Naive thymus-derived CD4-positive, alpha-beta T cell (primary cell): ENCODE measurements around the gene MLLT1. TPM values are rescaled to one million over a fixed set of nuclear protein-coding genes. Genes with fewer than 3 reads are reported as not detected.
A peak's percentile ranks its signal among the peaks of the same experiment; 100 is the strongest.

Source experiments
- ATAC-seq: fragments of 150-1000 bp; cut with Tn5 transposase; 2 replicates; pipeline ENCODE4 v1.10.0; 2021; ENCODE audit warnings: mild to moderate bottlenecking, moderate library complexity
- CTCF ChIA-PET: fragments of 350-600 bp; sonication (Branson Sonifier 250); formaldehyde crosslinking; loops from one replicate; lab custom pipeline; 2021; ENCODE audit warnings: antibody characterized with exemption; lab: Charles Lee
- POLR2A ChIA-PET: fragments of 350-600 bp; sonication (Branson Sonifier 250); formaldehyde crosslinking; loops from one replicate; lab custom pipeline; 2021; ENCODE audit warnings: antibody characterized with exemption, inconsistent platforms; lab: Charles Lee
- DNase-seq, 9 donors: peaks; one replicate each; pipeline versions ENCODE4 v3.0.0 to v3.0.0-alpha.2; 2020 to 2022; ENCODE audit warnings: mixed read lengths in 1 of 9
- H3K27ac ChIP-seq: one replicate; pipeline ENCODE4 v1.7.0; 2013; ENCODE audit warnings: mild to moderate bottlenecking, low read depth, low read length, moderate library complexity
- H3K27me3 ChIP-seq, 2 donors: one replicate each; pipeline ENCODE4 v1.7.0; 2013; ENCODE audit warnings: low read length in 2 of 2, mild to moderate bottlenecking in 2 of 2, moderate library complexity in 2 of 2; ENCODE audit not compliant: control insufficient read depth in 2 of 2, insufficient read depth in 2 of 2
- H3K36me3 ChIP-seq, 3 experiments: 1 replicate in 2 of 3; 2 replicates in 1 of 3; pipeline ENCODE4 v1.7.0; 2013; ENCODE audit warnings: low read length in 3 of 3, mild to moderate bottlenecking in 3 of 3, moderate library complexity in 1 of 3; ENCODE audit not compliant: insufficient read depth in 3 of 3, control insufficient read depth in 2 of 3
- H3K4me1 ChIP-seq, 2 donors: one replicate each; pipeline ENCODE4 v1.7.0; 2013; ENCODE audit warnings: low read length in 2 of 2, mild to moderate bottlenecking in 2 of 2, moderate library complexity in 1 of 2; ENCODE audit not compliant: control insufficient read depth in 2 of 2, insufficient read depth in 2 of 2
- H3K4me3 ChIP-seq: 2 replicates; pipeline ENCODE4 v1.7.0; 2013; ENCODE audit warnings: mild to moderate bottlenecking, low read length
- H3K9me3 ChIP-seq, 3 experiments: 1 replicate in 2 of 3; 2 replicates in 1 of 3; pipeline ENCODE4 v1.7.0; 2013; ENCODE audit warnings: low read length in 3 of 3; ENCODE audit not compliant: control insufficient read depth in 2 of 3
- H3K27ac Mint-ChIP-seq, 9 donors: one replicate each; pipeline ENCODE4 v1.8.0; 2020 to 2022; ENCODE audit warnings: mixed read lengths in 9 of 9, mild to moderate bottlenecking in 8 of 9, moderate library complexity in 5 of 9, inconsistent platforms in 2 of 9
- H3K27me3 Mint-ChIP-seq, 5 donors: one replicate each; pipeline ENCODE4 v1.8.0; 2021 to 2022; ENCODE audit warnings: mixed read lengths in 5 of 5, mild to moderate bottlenecking in 1 of 5
- H3K36me3 Mint-ChIP-seq, 5 donors: one replicate each; pipeline ENCODE4 v1.8.0; 2020 to 2022; ENCODE audit warnings: mixed read lengths in 5 of 5, mild to moderate bottlenecking in 3 of 5, inconsistent platforms in 1 of 5
- H3K4me1 Mint-ChIP-seq, 7 donors: one replicate each; pipeline ENCODE4 v1.8.0; 2020 to 2022; ENCODE audit warnings: mixed read lengths in 7 of 7, mild to moderate bottlenecking in 3 of 7, inconsistent platforms in 1 of 7
- H3K4me3 Mint-ChIP-seq, 10 donors: one replicate each; pipeline ENCODE4 v1.8.0; 2020 to 2022; ENCODE audit warnings: mild to moderate bottlenecking in 10 of 10, mixed read lengths in 10 of 10, moderate library complexity in 6 of 10, inconsistent platforms in 2 of 10
- H3K9me3 Mint-ChIP-seq, 11 donors: one replicate each; pipeline ENCODE4 v1.8.0; 2020 to 2022; ENCODE audit warnings: mixed read lengths in 11 of 11, mild to moderate bottlenecking in 4 of 11, inconsistent platforms in 1 of 11, moderate library complexity in 1 of 11
- intact Hi-C, 2 donors: fragments of 100-400 bp; cut with micrococcal nuclease; formaldehyde crosslinking; loops; one replicate each; pipeline ENCODE4 v1.15.1; 2023
- polyA plus RNA-seq, 2 donors: library from polyadenylated mRNA; unstranded; fragments of 300-500 nt; fragmentation: Illumina TruSeq; gene quantifications; one replicate each; pipeline ENCODE4 v1.2.3, GENCODE V29; 2021
- total RNA-seq, 6 experiments: library from RNA in 5 of 6; stranded (reverse) in 5 of 6; gene quantifications; 1 replicate in 5 of 6; 2 replicates in 1 of 6; pipeline ENCODE4 v1.2.3 and lab custom pipeline; 2021 to 2026

The MLLT1 gene
- total and polyA plus RNA-seq, 7 experiments from 2014 or later: 0.57 to 47.5 (median 37.5) TPM

GRCh38 chr19:6220385-6221191 is 59.2 kb downstream of the MLLT1 start:
- no peak for DNase-seq
- peaks cover 0 to 4% (median 0%) of the 10 kb centered on the region in 7 donors for H3K4me1 Mint-ChIP-seq
- H3K4me3 Mint-ChIP-seq: no peak overlapping the region
- no peak overlapping the region for H3K27ac Mint-ChIP-seq
- POLR2A ChIA-PET: no interaction called here
- Histone ChIP-seq H3K4me3 (no peak overlapping the region), H3K36me3 (peaks cover 0 to 71% (median 0%) of the 10 kb centered on the region in 3 experiments), H3K27me3 (no peaks in the 10 kb centered on the region), H3K27ac (no peak overlapping the region), H3K4me1 (no peaks in the 10 kb centered on the region), H3K9me3 (no peaks in the 10 kb centered on the region)
- ATAC-seq: no peak
- H3K9me3 Mint-ChIP-seq: peaks cover 0 to 2% (median 0%) of the 10 kb centered on the region in 11 donors
- H3K27me3 Mint-ChIP-seq: no peaks in the 10 kb centered on the region
- H3K36me3 Mint-ChIP-seq: no peaks in the 10 kb centered on the region
- CTCF ChIA-PET: no interaction called here
- intact Hi-C loops: no loop called here

GRCh38 chr19:6219586-6220290 is 60.0 kb downstream of the MLLT1 start:
- Mint-ChIP-seq H3K27me3 (no peaks in the 10 kb centered on the region), H3K4me1 (peaks cover 0 to 4% (median 0%) of the 10 kb centered on the region in 7 donors), H3K4me3 (no peak overlapping the region), H3K27ac (no peak overlapping the region), H3K9me3 (peaks cover 0 to 2% (median 0%) of the 10 kb centered on the region in 11 donors), H3K36me3 (no peaks in the 10 kb centered on the region)
- no peak overlapping the region for H3K27ac ChIP-seq
- intact Hi-C loops: loop anchor here in 1 of 2 donors (2.0 kb wide), 1 partner anchor 643 kb away; no protein-coding TSS in a partner anchor
- POLR2A ChIA-PET: no interaction called here
- H3K4me3 ChIP-seq: no peak overlapping the region
- DNase-seq (no peak), ATAC-seq (no peak)
- H3K27me3 ChIP-seq: no peaks in the 10 kb centered on the region
- no peaks in the 10 kb centered on the region for H3K4me1 ChIP-seq
- peaks cover 0 to 71% (median 0%) of the 10 kb centered on the region in 3 experiments for H3K36me3 ChIP-seq
- H3K9me3 ChIP-seq: no peaks in the 10 kb centered on the region
- CTCF ChIA-PET: interaction anchor here (1.6 to 2.3 kb wide), 3 partner anchors 20 to 645 kb away, joined by 4 to 14 read pairs (median 5); no protein-coding TSS in a partner anchor

GRCh38 chr19:6219147-6219525 is 60.6 kb downstream of the MLLT1 start:
- no peak for DNase-seq
- Histone ChIP-seq H3K27ac (no peak overlapping the region), H3K36me3 (peaks cover 0 to 66% (median 0%) of the 10 kb centered on the region in 3 experiments), H3K9me3 (no peaks in the 10 kb centered on the region), H3K27me3 (no peaks in the 10 kb centered on the region), H3K4me3 (no peak overlapping the region), H3K4me1 (no peaks in the 10 kb centered on the region)
- Mint-ChIP-seq H3K27me3 (no peaks in the 10 kb centered on the region), H3K4me1 (peaks cover 0 to 4% (median 0%) of the 10 kb centered on the region in 7 donors), H3K27ac (no peak overlapping the region), H3K9me3 (peaks cover 0 to 2% (median 0%) of the 10 kb centered on the region in 11 donors), H3K36me3 (no peaks in the 10 kb centered on the region), H3K4me3 (no peak overlapping the region)
- ATAC-seq: no peak
- POLR2A ChIA-PET: interaction anchor here (0.6 kb wide), 1 partner anchor 519 kb away, joined by 3 read pairs; the partner anchor contains the start of gene GPR108
- CTCF ChIA-PET: interaction anchor here (0.6 to 2.3 kb wide), 7 partner anchors 15 to 645 kb away, joined by 4 to 14 read pairs (median 5); no protein-coding TSS in a partner anchor
- intact Hi-C loops: loop anchor here in 1 of 2 donors (2.0 kb wide), 1 partner anchor 644 kb away; no protein-coding TSS in a partner anchor

GRCh38 chr19:6218491-6219146 is 61.2 kb downstream of the MLLT1 start:
- H3K9me3 Mint-ChIP-seq: peaks cover 0 to 2% (median 0%) of the 10 kb centered on the region in 11 donors
- Histone ChIP-seq H3K36me3 (peaks cover 0 to 62% (median 0%) of the 10 kb centered on the region in 3 experiments), H3K27ac (no peak overlapping the region), H3K4me1 (no peaks in the 10 kb centered on the region), H3K4me3 (no peak overlapping the region), H3K27me3 (no peaks in the 10 kb centered on the region), H3K9me3 (no peaks in the 10 kb centered on the region)
- H3K27ac Mint-ChIP-seq: peak overlapping the region in 3 of 9 donors; percentile 10 to 78 (median 35)
- CTCF ChIA-PET: interaction anchor here (0.6 to 2.3 kb wide), 7 partner anchors 14 to 646 kb away, joined by 4 to 14 read pairs (median 5); no protein-coding TSS in a partner anchor
- H3K4me1 Mint-ChIP-seq: peaks cover 0 to 4% (median 0%) of the 10 kb centered on the region in 7 donors
- H3K36me3 Mint-ChIP-seq: no peaks in the 10 kb centered on the region
- H3K4me3 Mint-ChIP-seq: no peak overlapping the region
- ATAC-seq (peak; percentile 86), DNase-seq (peak; percentile 63 to 85 (median 76))
- POLR2A ChIA-PET: interaction anchor here (0.6 to 1.0 kb wide), 3 partner anchors 19 to 1391 kb away, joined by 3 to 4 read pairs (median 3); partner anchors contain the start of gene GPR108
- H3K27me3 Mint-ChIP-seq: no peaks in the 10 kb centered on the region
- intact Hi-C loops: loop anchor here (1.0 to 2.0 kb wide), 2 partner anchors 81 to 644 kb away; no protein-coding TSS in a partner anchor

GRCh38 chr19:6217752-6218334 is 61.9 kb downstream of the MLLT1 start:
- ChIA-PET POLR2A (interaction anchor here (0.6 to 1.0 kb wide), 2 partner anchors 18 to 1392 kb away, joined by 3 to 4 read pairs; no protein-coding TSS in a partner anchor), CTCF (interaction anchor here (0.8 to 2.3 kb wide), 4 partner anchors 13 to 53 kb away, joined by 3 to 14 read pairs (median 4); no protein-coding TSS in a partner anchor)
- DNase-seq: no peak
- peaks cover 0 to 62% (median 0%) of the 10 kb centered on the region in 3 experiments for H3K36me3 ChIP-seq
- H3K27me3 ChIP-seq: no peaks in the 10 kb centered on the region
- H3K9me3 ChIP-seq: no peaks in the 10 kb centered on the region
- H3K9me3 Mint-ChIP-seq: peaks cover 0 to 3% (median 0%) of the 10 kb centered on the region in 11 donors
- H3K4me3 ChIP-seq: no peak overlapping the region
- ATAC-seq: no peak
- peak overlapping the region in 1 of 9 donors; percentile 78 for H3K27ac Mint-ChIP-seq
- no peaks in the 10 kb centered on the region for H3K4me1 ChIP-seq
- H3K4me1 Mint-ChIP-seq: peaks cover 0 to 4% (median 0%) of the 10 kb centered on the region in 7 donors
- intact Hi-C loops: loop anchor here (1.0 to 2.0 kb wide), 2 partner anchors 81 to 645 kb away; no protein-coding TSS in a partner anchor
- no peak overlapping the region for H3K4me3 Mint-ChIP-seq
- H3K27ac ChIP-seq: no peak overlapping the region
- H3K27me3 Mint-ChIP-seq: no peaks in the 10 kb centered on the region
- H3K36me3 Mint-ChIP-seq: no peaks in the 10 kb centered on the region
